OCI-LY1 (cell line): Measurements from ENCODE around the gene ACYP2.

ENCODE experiments used
- EZH2 ChIP-seq: fragments of 200-600 bp; sonication (generic), shearing (Covaris generic); IDR thresholded peaks from 2 replicates; pipeline ENCODE4 v1.8.0; 2017; ENCODE audit warnings: borderline replicate concordance, mixed run types, mild to moderate bottlenecking, antibody characterized with exemption, low read length, moderate library complexity, mixed read lengths
- TF ChIP-seq, protein P1 (sequence below): fragments of 200-600 bp; sonication (generic), shearing (Covaris generic); IDR thresholded peaks from 2 replicates; pipeline ENCODE4 v1.5.1; 2017; ENCODE audit warnings: mild to moderate bottlenecking, antibody characterized with exemption, low read length, moderate library complexity, mixed read lengths

DNA sequence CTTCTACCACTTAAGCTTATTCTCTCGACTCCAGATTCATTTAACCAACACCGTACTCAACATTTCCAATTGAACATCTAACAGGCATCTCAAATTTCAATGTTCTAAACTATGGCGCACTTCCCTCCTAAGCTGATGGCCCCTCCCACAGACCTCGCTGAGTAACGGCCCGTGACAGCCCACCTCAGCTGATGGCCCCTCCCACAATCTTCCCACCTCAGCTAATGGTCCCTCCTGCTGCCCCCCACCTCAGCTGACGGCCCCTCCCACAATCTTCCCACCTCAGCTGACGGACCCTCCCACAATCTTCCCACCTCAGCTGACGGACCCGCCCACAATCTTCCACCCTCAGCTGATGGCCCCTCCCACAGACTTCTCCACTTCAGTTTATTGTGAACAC lies 197.7 kb downstream of the ACYP2 start:
- TF ChIP-seq, protein P1, sequence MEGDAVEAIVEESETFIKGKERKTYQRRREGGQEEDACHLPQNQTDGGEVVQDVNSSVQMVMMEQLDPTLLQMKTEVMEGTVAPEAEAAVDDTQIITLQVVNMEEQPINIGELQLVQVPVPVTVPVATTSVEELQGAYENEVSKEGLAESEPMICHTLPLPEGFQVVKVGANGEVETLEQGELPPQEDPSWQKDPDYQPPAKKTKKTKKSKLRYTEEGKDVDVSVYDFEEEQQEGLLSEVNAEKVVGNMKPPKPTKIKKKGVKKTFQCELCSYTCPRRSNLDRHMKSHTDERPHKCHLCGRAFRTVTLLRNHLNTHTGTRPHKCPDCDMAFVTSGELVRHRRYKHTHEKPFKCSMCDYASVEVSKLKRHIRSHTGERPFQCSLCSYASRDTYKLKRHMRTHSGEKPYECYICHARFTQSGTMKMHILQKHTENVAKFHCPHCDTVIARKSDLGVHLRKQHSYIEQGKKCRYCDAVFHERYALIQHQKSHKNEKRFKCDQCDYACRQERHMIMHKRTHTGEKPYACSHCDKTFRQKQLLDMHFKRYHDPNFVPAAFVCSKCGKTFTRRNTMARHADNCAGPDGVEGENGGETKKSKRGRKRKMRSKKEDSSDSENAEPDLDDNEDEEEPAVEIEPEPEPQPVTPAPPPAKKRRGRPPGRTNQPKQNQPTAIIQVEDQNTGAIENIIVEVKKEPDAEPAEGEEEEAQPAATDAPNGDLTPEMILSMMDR: no peak
- no peak for TF ChIP-seq EZH2
